Measurements from ENCODE around the gene STN1. TPM values are rescaled to one million over a fixed set of nuclear protein-coding genes. Genes with fewer than 3 reads are reported as not detected.

The STN1 gene
- total RNA-seq, 1 donor from 2014 or later: 31.3 TPM

DNA sequence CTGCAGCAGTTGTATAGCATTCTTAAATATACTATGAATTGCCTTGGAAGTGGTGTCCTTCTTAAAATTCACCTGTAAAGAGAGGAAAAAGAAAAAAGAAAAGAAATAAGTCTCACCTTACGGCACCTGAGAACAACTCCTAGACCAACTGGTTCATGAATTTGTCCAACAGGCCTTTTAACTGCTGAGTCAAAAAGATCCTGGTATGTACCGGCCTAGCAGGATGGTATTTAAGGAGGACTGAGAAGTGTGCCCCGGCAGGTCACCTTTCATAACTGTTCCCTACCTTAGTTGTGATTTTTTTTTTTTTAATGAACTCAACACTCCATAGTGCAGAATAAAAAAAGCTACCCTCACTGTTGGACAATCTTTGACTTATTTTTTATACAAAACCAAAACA, 25.8 kb downstream of the STN1 start:
- ATAC-seq: peak; percentile 23

GRCh38 chr10:103890688-103891087, 27.3 kb downstream of the STN1 start:
- ATAC-seq: no peak

DNA sequence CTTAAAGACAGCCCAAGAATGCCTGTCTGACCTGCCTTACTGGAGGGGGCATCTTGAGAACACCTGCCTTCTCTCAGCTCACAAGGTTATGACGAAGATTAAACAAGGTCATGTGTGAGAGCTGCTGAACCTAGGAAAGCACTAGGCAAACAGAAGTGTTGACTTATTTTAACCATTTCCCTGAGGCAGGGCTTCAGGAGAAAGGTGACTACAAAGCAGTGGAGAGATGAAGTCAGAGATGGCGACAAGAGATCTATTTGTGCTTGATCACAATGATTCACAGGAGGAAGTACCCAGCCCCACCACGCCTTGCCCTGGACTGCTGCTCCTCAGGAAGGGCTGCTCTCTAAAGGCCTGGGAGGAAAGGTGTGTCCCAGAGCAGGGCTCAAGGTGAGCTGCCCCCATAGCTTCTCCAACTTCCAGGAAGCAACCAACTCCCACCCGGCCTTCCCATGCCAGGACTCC, 27.8 kb downstream of the STN1 start:
- peak; percentile 89 for ATAC-seq

DNA sequence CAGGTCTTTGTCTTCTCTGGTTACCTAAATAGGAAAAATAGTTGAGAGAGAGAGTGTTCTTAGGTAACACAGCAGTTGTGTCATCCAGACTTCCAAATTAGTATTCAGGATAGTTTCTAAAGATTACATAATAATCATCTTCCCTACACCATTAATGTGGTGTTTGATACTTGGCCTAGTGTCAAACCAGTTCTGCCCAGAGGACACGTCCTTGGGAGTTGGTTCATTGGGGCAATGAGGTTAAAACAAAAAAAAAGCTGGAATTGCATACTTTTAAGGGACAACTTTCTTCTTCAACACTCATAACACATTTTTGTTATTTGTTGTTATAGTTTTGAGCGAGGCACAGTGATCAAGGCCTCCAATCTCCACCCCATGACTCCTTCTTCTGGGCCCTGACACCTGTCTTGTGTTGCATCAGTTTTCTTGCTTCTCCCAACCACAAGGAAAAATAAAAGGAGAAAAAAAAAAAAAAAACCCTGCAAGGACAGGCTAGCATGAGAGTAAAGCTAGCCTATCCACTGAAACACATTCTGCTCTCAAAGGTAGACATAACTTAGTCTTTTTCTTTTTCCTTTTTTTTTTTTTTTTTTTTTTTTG, 28.8 kb downstream of the STN1 start:
- no peak for ATAC-seq

GRCh38 chr10:103888113-103888841, 29.7 kb downstream of the STN1 start:
- ATAC-seq: peak; percentile 67

DNA sequence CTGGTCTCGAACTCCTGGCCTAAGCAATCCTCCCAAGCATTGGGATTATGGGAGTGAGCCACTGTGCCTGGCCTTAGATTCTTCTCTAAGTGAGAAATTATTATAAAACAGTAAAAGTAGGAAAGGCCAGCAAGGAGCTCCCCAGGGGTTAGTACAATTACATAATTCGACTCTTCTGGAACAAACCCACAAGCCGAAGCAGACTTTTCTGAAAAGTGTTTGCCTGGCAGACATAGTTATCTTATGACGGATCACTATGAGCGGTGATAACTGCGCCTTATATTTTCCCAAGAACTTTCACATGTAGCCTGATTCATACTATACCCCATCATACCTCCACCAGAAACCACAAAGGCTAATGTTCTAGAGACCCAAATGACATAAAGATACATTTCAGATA, 32.4 kb downstream of the STN1 start:
- no peak for ATAC-seq

DNA sequence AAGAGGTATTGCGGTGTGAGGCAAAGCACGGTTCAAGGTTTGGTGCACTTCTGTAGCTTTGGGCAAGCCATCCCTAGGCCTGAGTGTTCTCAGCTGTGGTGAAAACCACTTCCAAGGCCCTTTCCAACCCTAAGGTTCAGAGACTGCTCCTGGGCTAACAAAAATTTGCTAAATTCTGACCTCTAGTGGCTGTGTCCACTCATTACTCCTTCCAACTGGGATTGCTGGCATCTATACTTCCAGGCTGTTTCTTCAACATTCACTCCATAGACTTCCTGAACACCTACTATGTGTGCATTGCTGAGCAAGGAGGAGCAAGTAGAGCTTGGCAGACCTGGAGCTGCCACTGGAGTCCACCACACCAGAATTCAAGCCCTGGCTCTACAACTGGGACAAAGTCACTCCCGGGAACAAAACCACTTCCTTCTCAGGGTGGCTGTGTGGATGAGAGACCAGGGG, 33.3 kb downstream of the STN1 start:
- ATAC-seq: peak; percentile 41

DNA sequence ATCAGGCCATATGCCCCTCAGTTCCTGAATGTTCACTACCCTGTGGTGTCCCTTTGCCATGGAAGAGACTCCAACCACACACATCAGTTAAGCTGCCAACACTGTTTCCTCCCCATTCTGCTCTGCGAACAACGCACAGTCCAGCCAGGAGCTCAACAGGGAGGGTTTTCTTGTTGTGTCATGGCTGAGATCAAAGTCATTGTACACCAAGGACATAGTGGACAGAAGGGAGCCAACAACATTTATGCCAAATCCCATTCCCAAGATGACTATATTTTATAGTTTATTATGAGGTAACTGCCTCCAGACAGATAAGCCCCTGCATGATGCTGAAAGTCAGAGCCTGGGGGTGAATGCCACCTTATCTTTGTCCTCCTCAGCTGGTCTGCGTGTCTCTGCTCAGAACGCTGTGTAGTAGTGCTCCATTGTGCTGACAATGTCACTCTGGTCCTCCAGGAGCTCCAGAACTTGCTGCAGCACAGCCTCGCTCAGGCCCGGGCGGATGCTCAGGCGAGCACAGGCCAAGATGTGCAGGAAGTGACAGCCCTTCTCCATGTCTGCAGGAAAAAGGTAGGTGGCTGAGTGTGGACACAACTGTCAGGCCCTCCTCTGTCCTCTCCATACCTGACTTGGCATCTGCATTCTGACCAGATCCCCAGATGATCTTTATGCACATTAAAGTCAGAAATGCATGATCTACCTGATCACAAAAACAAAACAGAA, 35.5 kb downstream of the STN1 start:
- peak; percentile 21 for ATAC-seq

DNA sequence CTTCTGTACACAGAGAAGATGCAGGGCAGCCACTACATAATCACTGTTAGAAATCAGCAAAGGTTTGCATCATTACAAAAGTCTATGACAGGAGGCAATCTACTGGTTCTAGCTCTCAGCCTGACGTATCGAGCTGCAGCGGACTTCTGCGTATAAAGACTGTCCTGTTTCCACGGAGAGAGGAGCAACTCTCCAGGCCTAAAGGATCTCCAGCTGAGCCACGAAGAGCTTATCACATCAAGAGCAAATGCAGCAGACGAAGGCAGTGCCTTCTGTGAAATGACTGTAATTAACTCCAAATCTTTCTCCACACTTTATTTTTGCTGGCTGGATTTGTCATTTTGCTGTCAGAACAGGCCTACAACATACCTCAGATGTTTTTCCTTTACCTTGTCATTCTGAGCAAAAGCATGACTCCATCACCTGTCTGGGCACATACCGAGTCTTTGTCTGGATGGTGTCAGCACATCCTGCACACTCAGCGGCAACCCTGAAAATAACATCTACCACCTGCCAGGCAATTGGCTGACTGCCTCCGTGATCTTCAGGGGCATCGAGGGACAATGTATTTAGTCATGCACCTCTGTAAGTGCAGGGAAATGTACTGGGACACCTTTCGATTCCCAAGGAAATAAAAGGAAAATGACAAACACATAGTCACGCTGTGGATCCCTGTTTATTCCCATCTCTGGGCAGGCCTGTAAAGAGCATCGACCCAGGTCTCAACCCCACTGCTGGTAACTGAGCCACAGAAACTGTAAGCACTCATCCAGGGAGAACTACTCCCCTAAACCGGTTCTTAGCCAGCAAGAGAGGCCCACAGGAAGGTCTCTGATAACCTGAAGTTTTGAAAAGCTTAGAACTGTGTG, 36.3 kb downstream of the STN1 start:
- peak; percentile 93 for ATAC-seq

GRCh38 chr10:103879831-103880230, 38.2 kb downstream of the STN1 start:
- no peak for ATAC-seq

GRCh38 chr10:103879409-103879808, 38.6 kb downstream of the STN1 start:
- ATAC-seq: peak; percentile 18

- no peak for ATAC-seq
Measured at GRCh38 chr10:103877861-103878260, 40.1 kb downstream of the STN1 start.

DNA sequence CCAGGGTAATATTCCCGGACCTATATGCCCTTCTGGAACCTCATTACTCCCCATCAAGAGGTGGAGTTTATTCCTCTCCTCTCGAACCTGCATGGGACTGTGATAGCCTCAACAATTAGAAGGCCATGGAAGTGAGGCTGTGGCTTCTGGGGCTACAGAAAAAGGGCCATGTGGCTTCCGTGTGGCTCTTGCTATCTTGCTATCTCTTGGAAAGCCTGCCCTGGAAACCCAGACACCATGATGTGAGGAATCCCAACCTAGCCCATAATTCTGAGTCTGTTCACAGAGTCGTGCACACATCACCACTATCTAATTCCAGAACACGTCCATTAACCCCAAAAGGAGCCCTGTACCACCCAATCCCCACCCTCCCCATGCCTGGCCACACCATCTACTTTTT, 41.8 kb downstream of the STN1 start:
- ATAC-seq: no peak

DNA sequence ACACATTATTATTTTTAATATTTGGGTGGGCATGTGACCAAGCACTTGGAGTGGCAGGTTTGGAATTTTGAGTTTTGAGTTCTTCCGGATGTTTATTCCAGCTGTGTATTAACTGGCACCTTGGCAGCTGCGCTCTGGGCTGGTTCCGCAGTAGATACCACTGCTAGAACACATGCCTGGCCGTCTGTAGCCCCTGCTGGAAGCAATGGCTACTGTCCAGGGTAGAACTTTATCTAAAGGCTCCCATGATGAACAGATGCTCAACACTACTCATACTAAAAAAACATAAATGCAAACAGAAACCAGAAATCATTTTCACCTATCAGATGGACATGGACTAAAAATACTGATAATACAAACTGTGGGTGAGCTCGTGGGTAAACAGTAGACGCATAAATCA, 43.3 kb downstream of the STN1 start:
- no peak for ATAC-seq

GRCh38 chr10:103872137-103872931, 45.6 kb downstream of the STN1 start:
- ATAC-seq: peak; percentile 97

GRCh38 chr10:103871006-103871405, 47.0 kb downstream of the STN1 start:
- ATAC-seq: peak; percentile 41

DNA sequence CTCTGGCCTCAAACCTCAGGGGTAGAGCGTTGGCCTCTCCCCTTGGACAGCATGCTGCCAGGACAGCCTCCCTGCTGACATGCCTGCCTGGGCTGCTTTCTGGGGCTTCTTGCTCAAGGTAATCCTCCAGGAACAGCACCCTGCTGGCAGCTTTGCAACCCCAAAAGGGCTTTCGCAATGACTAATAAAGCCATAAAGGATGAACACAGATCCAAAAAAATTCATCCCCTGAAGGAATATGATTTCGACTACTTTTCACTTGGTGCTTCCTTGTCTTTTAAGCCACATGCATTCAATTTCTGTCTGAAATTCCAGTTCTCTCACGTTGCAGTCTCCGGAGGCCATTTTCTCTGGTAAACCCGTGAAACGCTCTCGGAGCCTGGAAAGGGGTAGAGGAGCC, 47.5 kb downstream of the STN1 start:
- ATAC-seq: peak; percentile 67

GRCh38 chr10:103869336-103869735, 48.6 kb downstream of the STN1 start:
- no peak for ATAC-seq

- ATAC-seq: no peak
Measured at GRCh38 chr10:103868200-103868599, 49.8 kb downstream of the STN1 start.

- peak; percentile 51 for ATAC-seq
Measured at GRCh38 chr10:103861505-103861904, 56.5 kb downstream of the STN1 start.

Data from esophagus mucosa (tissue), 1 donor.